Nephron (organoid): ENCODE measurements around the gene PPP2R2C.

Source experiments
- H3K27ac Mint-ChIP-seq, 3 experiments: 2 replicates each; pipeline ENCODE4 v1.8.0; 2020; ENCODE audit warnings: mixed read lengths in 3 of 3, mild to moderate bottlenecking in 2 of 3, moderate library complexity in 1 of 3
- H3K27me3 Mint-ChIP-seq: 2 replicates; pipeline ENCODE4 v1.8.0; 2021; ENCODE audit warnings: low read depth, mild to moderate bottlenecking, moderate library complexity, mixed read lengths
- H3K36me3 Mint-ChIP-seq: 2 replicates; pipeline ENCODE4 v1.8.0; 2020; ENCODE audit warnings: low read depth, mixed read lengths
- H3K4me1 Mint-ChIP-seq: 2 replicates; pipeline ENCODE4 v1.8.0; 2020; ENCODE audit warnings: mixed read lengths
- H3K4me3 Mint-ChIP-seq, 3 experiments: 2 replicates each; pipeline ENCODE4 v1.8.0; 2020; ENCODE audit warnings: mild to moderate bottlenecking in 3 of 3, mixed read lengths in 3 of 3, moderate library complexity in 2 of 3
- H3K9me3 Mint-ChIP-seq: 2 replicates; pipeline ENCODE4 v1.8.0; 2020; ENCODE audit warnings: mixed read lengths
- CTCF ChIP-seq, 3 experiments: fragments of 200-600 bp; sonication (generic); IDR thresholded peaks; one replicate each; pipeline ENCODE4 v1.5.0; 2021; ENCODE audit warnings: antibody characterized with exemption in 3 of 3; ENCODE audit not compliant: unreplicated experiment in 3 of 3

PPP2R2C gene

GRCh38 chr4:6472387-6473263 lies at the start of gene PPP2R2C:
TSS of gene PPP2R2C (minus strand) at chr4:6472614. CDS start at chr4:6472229, 385 bp downstream.
- no peak for TF ChIP-seq CTCF (IDR thresholded peaks at IDR 0.05; ENCODE audit: unreplicated experiment in 3 of 3)
- H3K27ac Mint-ChIP-seq: no peak within 1 kb of the TSS
- no peaks in the 10 kb centered on the region for H3K4me1 Mint-ChIP-seq
- H3K4me3 Mint-ChIP-seq: peak within 1 kb of the TSS; percentile 69 to 77 (median 72)
- H3K27me3 Mint-ChIP-seq: peaks cover 88% of the 10 kb centered on the region
- no peaks in the 10 kb centered on the region for H3K9me3 Mint-ChIP-seq
- H3K36me3 Mint-ChIP-seq: no peaks in the 10 kb centered on the region

- H3K9me3 Mint-ChIP-seq: peaks cover 8% of the 10 kb centered on the region
- no peak overlapping the region for H3K4me3 Mint-ChIP-seq
These were observed 48.6 kb upstream of the PPP2R2C start for GRCh38 chr4:6520978-6521377.

GRCh38 chr4:6520051-6520636 lies 47.7 kb upstream of the PPP2R2C start:
- Mint-ChIP-seq H3K36me3 (no peaks in the 10 kb centered on the region), H3K27me3 (peaks cover 34% of the 10 kb centered on the region), H3K27ac (no peak overlapping the region), H3K4me3 (no peak overlapping the region), H3K9me3 (peaks cover 9% of the 10 kb centered on the region), H3K4me1 (no peaks in the 10 kb centered on the region)
- TF ChIP-seq CTCF (IDR thresholded peaks at IDR 0.05; ENCODE audit: unreplicated experiment in 3 of 3): no peak

More at GRCh38 chr4:6520978-6521377, 48.6 kb upstream of the PPP2R2C start:
- no peak overlapping the region for H3K27ac Mint-ChIP-seq
- H3K36me3 Mint-ChIP-seq: no peaks in the 10 kb centered on the region
- no peak for TF ChIP-seq CTCF (IDR thresholded peaks at IDR 0.05; ENCODE audit: unreplicated experiment in 3 of 3)
- H3K4me1 Mint-ChIP-seq: no peaks in the 10 kb centered on the region
- H3K27me3 Mint-ChIP-seq: peaks cover 38% of the 10 kb centered on the region

- H3K27me3 Mint-ChIP-seq: peaks cover 34% of the 10 kb centered on the region
- H3K9me3 Mint-ChIP-seq: peaks cover 20% of the 10 kb centered on the region
- no peaks in the 10 kb centered on the region for H3K36me3 Mint-ChIP-seq
- no peak overlapping the region for H3K4me3 Mint-ChIP-seq
- no peaks in the 10 kb centered on the region for H3K4me1 Mint-ChIP-seq
- no peak for TF ChIP-seq CTCF (IDR thresholded peaks at IDR 0.05; ENCODE audit: unreplicated experiment in 3 of 3)
- no peak overlapping the region for H3K27ac Mint-ChIP-seq
These were observed 44.8 kb upstream of the PPP2R2C start for GRCh38 chr4:6517171-6517570.

GRCh38 chr4:6516762-6517161 lies 44.3 kb upstream of the PPP2R2C start:
- TF ChIP-seq CTCF (IDR thresholded peaks at IDR 0.05; ENCODE audit: unreplicated experiment in 3 of 3): no peak
- H3K27me3 Mint-ChIP-seq: peaks cover 30% of the 10 kb centered on the region
- peaks cover 20% of the 10 kb centered on the region for H3K9me3 Mint-ChIP-seq
- H3K27ac Mint-ChIP-seq: no peak overlapping the region
- no peak overlapping the region for H3K4me3 Mint-ChIP-seq
- H3K36me3 Mint-ChIP-seq: no peaks in the 10 kb centered on the region
- H3K4me1 Mint-ChIP-seq: no peaks in the 10 kb centered on the region
